ENCODE results near the gene COLEC11. TPM values are rescaled to one million over a fixed set of nuclear protein-coding genes. Genes with fewer than 3 reads are reported as not detected.

The COLEC11 gene
- total and polyA plus RNA-seq, 10 of the 15 experiments (the other 5 are each of a cell fraction or from before 2014, with no cell fraction given): 0.08 to 0.74 (median 0.14) TPM; not detected in 4

DNA sequence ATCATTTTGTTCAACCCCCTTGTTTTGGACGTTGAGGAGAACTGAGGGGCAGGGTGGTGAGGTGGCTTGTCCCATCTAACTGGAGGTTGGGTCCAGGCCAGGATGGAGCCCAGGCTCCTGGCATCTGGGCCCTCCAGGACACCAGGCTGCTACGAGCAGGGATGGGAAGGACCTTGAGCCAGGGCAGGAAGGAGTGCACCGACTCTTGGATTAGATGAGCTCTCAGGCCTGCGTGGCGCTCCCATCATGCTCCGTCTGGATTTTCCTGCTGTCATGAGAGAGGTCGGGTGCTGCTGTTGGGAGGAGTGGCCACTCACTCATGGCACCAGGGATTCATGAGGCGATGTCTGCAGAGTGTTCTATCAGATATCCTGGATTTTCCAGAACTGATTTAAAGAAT is 44.7 kb downstream of the COLEC11 start:
- H3K36me3 ChIP-seq (ENCODE audit: control insufficient read depth in 2 of 2, insufficient read depth in 2 of 2, low read length in 1 of 2): no peaks in the 10 kb centered on the region
- no peak for DNase-seq (ENCODE audit: low read depth, low spot score)
- H3K9ac ChIP-seq (ENCODE audit: control insufficient read depth, insufficient read depth, low read length): no peak overlapping the region
- no peaks in the 10 kb centered on the region for H3K27me3 ChIP-seq (replicated peaks in 1 of 2; ENCODE audit: control insufficient read depth in 2 of 2, insufficient read depth in 2 of 2, low read length in 1 of 2)
- SMC1A ChIA-PET (ENCODE audit: uncharacterized antibody, unreplicated experiment): interaction anchor here (0.7 kb wide), 1 partner anchor 12 kb away, joined by 3 read pairs; no protein-coding TSS in a partner anchor
- POLR2A ChIA-PET: interaction anchor here (0.5 kb wide), 1 partner anchor 143 kb away, joined by 3 read pairs; no protein-coding TSS in a partner anchor
- no peaks in the 10 kb centered on the region for H3K79me2 ChIP-seq (ENCODE audit: control insufficient read depth, insufficient read depth, low read length)
- BruUV-seq (replicated peaks): no TSS peak
- no peak for FAIRE-seq
- no peak for ATAC-seq
- CTCF ChIA-PET: no interaction called here
- WGBS (ENCODE audit: insufficient coverage, insufficient replicate concordance, low lambda C conversion rate, missing lambda C conversion rate): 82% methylated on average over 8 of the region's 8 CpGs
- no peaks in the 10 kb centered on the region for H3K9me3 ChIP-seq (replicated peaks; ENCODE audit: control insufficient read depth, insufficient read depth, low read length)
- H3K4me2 ChIP-seq (ENCODE audit: control insufficient read depth, insufficient read depth): no peak overlapping the region
- no peak overlapping the region for H3K27ac ChIP-seq (ENCODE audit: control insufficient read depth, insufficient read depth)
- RAD21 ChIA-PET (ENCODE audit: unreplicated experiment): no interaction called here
- intact Hi-C loops (cut with micrococcal nuclease; ENCODE audit: unreplicated experiment) (no loop called here), in situ Hi-C loops (cut with MboI) (no loop called here)
- H2AFZ ChIP-seq (ENCODE audit: control insufficient read depth, low read depth, low read length): no peak overlapping the region
- H4K20me1 ChIP-seq (ENCODE audit: control insufficient read depth, insufficient read depth): no peaks in the 10 kb centered on the region
- no peaks in the 10 kb centered on the region for H3K4me1 ChIP-seq (ENCODE audit: control insufficient read depth, insufficient read depth, low read length)
- H3K4me3 ChIP-seq: no peak overlapping the region
- TF ChIP-seq, protein P1, sequence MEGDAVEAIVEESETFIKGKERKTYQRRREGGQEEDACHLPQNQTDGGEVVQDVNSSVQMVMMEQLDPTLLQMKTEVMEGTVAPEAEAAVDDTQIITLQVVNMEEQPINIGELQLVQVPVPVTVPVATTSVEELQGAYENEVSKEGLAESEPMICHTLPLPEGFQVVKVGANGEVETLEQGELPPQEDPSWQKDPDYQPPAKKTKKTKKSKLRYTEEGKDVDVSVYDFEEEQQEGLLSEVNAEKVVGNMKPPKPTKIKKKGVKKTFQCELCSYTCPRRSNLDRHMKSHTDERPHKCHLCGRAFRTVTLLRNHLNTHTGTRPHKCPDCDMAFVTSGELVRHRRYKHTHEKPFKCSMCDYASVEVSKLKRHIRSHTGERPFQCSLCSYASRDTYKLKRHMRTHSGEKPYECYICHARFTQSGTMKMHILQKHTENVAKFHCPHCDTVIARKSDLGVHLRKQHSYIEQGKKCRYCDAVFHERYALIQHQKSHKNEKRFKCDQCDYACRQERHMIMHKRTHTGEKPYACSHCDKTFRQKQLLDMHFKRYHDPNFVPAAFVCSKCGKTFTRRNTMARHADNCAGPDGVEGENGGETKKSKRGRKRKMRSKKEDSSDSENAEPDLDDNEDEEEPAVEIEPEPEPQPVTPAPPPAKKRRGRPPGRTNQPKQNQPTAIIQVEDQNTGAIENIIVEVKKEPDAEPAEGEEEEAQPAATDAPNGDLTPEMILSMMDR (IDR thresholded peaks at IDR 0.05 in 2 of 3, conservative IDR thresholded peaks at IDR 0.05 in 1 of 3; ENCODE audit: control insufficient read depth in 2 of 3, extremely low read depth in 1 of 3, insufficient read depth in 1 of 3, low read depth in 3 of 3, low read length in 3 of 3): no peak
- no peak for TF ChIP-seq ZNF622 (IDR thresholded peaks at IDR 0.05)
- no peak for TF ChIP-seq SREBF2 (IDR thresholded peaks at IDR 0.05; ENCODE audit: low read length)
- TF ChIP-seq, protein P2, sequence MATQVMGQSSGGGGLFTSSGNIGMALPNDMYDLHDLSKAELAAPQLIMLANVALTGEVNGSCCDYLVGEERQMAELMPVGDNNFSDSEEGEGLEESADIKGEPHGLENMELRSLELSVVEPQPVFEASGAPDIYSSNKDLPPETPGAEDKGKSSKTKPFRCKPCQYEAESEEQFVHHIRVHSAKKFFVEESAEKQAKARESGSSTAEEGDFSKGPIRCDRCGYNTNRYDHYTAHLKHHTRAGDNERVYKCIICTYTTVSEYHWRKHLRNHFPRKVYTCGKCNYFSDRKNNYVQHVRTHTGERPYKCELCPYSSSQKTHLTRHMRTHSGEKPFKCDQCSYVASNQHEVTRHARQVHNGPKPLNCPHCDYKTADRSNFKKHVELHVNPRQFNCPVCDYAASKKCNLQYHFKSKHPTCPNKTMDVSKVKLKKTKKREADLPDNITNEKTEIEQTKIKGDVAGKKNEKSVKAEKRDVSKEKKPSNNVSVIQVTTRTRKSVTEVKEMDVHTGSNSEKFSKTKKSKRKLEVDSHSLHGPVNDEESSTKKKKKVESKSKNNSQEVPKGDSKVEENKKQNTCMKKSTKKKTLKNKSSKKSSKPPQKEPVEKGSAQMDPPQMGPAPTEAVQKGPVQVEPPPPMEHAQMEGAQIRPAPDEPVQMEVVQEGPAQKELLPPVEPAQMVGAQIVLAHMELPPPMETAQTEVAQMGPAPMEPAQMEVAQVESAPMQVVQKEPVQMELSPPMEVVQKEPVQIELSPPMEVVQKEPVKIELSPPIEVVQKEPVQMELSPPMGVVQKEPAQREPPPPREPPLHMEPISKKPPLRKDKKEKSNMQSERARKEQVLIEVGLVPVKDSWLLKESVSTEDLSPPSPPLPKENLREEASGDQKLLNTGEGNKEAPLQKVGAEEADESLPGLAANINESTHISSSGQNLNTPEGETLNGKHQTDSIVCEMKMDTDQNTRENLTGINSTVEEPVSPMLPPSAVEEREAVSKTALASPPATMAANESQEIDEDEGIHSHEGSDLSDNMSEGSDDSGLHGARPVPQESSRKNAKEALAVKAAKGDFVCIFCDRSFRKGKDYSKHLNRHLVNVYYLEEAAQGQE (IDR thresholded peaks at IDR 0.05; ENCODE audit: low read depth, low read length): no peak
- TF ChIP-seq SPI1 (IDR thresholded peaks at IDR 0.05; ENCODE audit: borderline replicate concordance, insufficient read depth, low read depth, low read length): no peak
- no peak for TF ChIP-seq HCFC1 (IDR thresholded peaks at IDR 0.05; ENCODE audit: low read length)
- TF ChIP-seq KLF5 (IDR thresholded peaks at IDR 0.05; ENCODE audit: partially characterized antibody): no peak
- no peak for TF ChIP-seq SUPT20H (IDR thresholded peaks at IDR 0.05; ENCODE audit: borderline replicate concordance, control insufficient read depth, low read depth, low read length)
- no peak for TF ChIP-seq DPF2 (IDR thresholded peaks at IDR 0.05)
- TF ChIP-seq, protein P3, sequence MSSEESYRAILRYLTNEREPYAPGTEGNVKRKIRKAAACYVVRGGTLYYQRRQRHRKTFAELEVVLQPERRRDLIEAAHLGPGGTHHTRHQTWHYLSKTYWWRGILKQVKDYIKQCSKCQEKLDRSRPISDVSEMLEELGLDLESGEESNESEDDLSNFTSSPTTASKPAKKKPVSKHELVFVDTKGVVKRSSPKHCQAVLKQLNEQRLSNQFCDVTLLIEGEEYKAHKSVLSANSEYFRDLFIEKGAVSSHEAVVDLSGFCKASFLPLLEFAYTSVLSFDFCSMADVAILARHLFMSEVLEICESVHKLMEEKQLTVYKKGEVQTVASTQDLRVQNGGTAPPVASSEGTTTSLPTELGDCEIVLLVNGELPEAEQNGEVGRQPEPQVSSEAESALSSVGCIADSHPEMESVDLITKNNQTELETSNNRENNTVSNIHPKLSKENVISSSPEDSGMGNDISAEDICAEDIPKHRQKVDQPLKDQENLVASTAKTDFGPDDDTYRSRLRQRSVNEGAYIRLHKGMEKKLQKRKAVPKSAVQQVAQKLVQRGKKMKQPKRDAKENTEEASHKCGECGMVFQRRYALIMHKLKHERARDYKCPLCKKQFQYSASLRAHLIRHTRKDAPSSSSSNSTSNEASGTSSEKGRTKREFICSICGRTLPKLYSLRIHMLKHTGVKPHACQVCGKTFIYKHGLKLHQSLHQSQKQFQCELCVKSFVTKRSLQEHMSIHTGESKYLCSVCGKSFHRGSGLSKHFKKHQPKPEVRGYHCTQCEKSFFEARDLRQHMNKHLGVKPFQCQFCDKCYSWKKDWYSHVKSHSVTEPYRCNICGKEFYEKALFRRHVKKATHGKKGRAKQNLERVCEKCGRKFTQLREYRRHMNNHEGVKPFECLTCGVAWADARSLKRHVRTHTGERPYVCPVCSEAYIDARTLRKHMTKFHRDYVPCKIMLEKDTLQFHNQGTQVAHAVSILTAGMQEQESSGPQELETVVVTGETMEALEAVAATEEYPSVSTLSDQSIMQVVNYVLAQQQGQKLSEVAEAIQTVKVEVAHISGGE (CRISPR knock-in tag; IDR thresholded peaks at IDR 0.05): no peak

Measured in GM12878 (cell line).